ENCODE measurements around the gene NGEF. TPM values are rescaled to one million over a fixed set of nuclear protein-coding genes. Genes with fewer than 3 reads are reported as not detected.
A peak's percentile ranks its signal among the peaks of the same experiment; 100 is the strongest.

Gene NGEF
- total RNA-seq, 1 experiment from 2014 or later, result 1.9 TPM

DNA sequence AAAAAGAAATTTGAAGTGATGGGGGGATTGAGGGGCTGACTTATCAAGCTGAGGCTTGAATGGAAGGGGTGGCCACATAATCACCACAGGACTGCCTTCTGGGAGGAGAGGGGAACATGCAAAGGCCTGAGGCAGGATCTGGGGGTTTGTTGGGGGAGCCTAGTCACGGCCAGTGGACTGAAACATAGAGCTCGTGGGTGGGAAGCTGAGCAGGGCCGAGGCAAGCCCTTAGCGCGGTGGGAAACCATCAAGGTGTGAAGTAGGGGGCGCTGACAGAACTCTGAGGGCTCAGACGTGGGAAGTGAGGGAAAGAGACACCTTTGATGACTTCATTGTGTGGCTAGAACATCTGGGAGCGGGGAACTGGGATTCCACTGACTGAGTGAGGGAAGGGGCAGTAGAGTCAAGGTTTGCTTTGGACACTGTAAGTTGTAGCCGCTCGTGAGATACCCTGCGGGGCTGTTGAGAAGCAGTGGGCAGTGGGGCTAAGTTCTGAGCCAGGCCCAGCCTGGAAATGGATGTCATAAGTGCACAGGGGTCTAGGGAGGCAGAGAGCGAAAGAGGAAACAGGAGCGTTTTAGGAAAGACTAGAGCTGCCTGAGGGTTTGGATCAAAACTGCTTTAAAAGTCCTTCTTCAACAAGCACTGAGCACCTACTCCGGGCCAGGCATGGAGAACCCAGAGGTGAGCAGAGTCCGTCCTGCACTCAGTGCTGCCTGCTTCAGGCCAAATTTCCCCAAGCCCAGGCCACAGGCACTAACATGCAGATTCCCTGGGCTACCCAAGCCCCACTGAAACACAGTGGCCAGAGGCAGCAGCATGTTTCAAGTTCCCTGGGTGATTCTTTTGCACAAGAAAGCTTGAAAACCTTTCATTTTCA lies 143.7 kb downstream of the NGEF start:
- peak; percentile 43 for DNase-seq
- Histone ChIP-seq H3K79me2 (ENCODE audit: insufficient read depth, low read length) (no peaks in the 10 kb centered on the region), H3K4ac (ENCODE audit: low read depth, low read length) (no peak overlapping the region), H3K79me1 (ENCODE audit: insufficient read depth, low read depth, low read length, poor library complexity, severe bottlenecking) (no peaks in the 10 kb centered on the region), H2BK12ac (ENCODE audit: insufficient read length, low read depth, low read length) (no peak overlapping the region), H3K23me2 (ENCODE audit: insufficient read length, low read depth, low read length, poor library complexity, severe bottlenecking) (no peaks in the 10 kb centered on the region), H3K23ac (ENCODE audit: insufficient read length, low read depth, low read length) (no peak overlapping the region), H2BK120ac (ENCODE audit: low read depth, low read length, poor library complexity, severe bottlenecking) (no peak overlapping the region), H4K91ac (ENCODE audit: insufficient read length, low read depth, low read length) (no peak overlapping the region), H3K27me3 (ENCODE audit: insufficient read depth, low read length) (no peaks in the 10 kb centered on the region), H3K9me3 (ENCODE audit: control insufficient read depth, low read depth, low read length) (no peaks in the 10 kb centered on the region), H3K4me1 (ENCODE audit: insufficient read depth, low read length) (no peaks in the 10 kb centered on the region), H4K5ac (ENCODE audit: insufficient read length, low read depth, low read length) (no peak overlapping the region), H2BK15ac (ENCODE audit: low read depth, low read length) (no peak overlapping the region), H3K56ac (ENCODE audit: insufficient read length, low read depth, low read length) (no peak overlapping the region), H2BK20ac (ENCODE audit: low read depth, low read length, poor library complexity, severe bottlenecking) (no peak overlapping the region), H2BK5ac (ENCODE audit: insufficient read length, low read length) (no peak overlapping the region), H3K14ac (ENCODE audit: insufficient read depth, low read length) (no peak overlapping the region; the same call in 1 of the 2 replicates), H2AFZ (ENCODE audit: low read length) (no peak overlapping the region), H3T11ph (ENCODE audit: low read length) (no peak overlapping the region), H4K8ac (replicated peaks; ENCODE audit: insufficient read length, low read depth, low read length) (no peak overlapping the region), H3K4me2 (ENCODE audit: insufficient read depth, insufficient read length, low read length) (no peak overlapping the region), H2AK5ac (ENCODE audit: insufficient read length, low read length) (no peak overlapping the region), H3K27ac (ENCODE audit: insufficient read length, low read depth, low read length) (no peak overlapping the region), H3K18ac (ENCODE audit: insufficient read length, low read depth, low read length) (no peak overlapping the region), H3K9ac (ENCODE audit: extremely low read depth, insufficient read length, low read length) (no peak overlapping the region), H4K20me1 (ENCODE audit: control insufficient read depth, insufficient read depth, insufficient read length) (no peaks in the 10 kb centered on the region)
- Mint-ChIP-seq H3K9me3 (no peaks in the 10 kb centered on the region; a peak in 1 of 5 replicates), H3K27ac (peak overlapping the region in 2 of 3 experiments; percentile 3 to 81; a peak in 1 of 7 replicates), H3K36me3 (ENCODE audit: insufficient read depth in 1 of 3, low read depth in 3 of 3) (no peaks in the 10 kb centered on the region; a peak in 1 of 7 replicates), H3K4me3 (peak overlapping the region in 1 of 2 experiments; percentile 43; a peak in 1 of 5 replicates), H3K4me1 (peaks cover 0 to 8% of the 10 kb centered on the region in 2 experiments; a peak in 2 of 4 replicates), H3K27me3 (ENCODE audit: low read depth) (peaks cover 2% of the 10 kb centered on the region; the same call in 1 of the 2 replicates)
- WGBS (ENCODE audit: extremely low coverage, insufficient read length, low lambda C conversion rate), result no CpG with 5 or more reads among the region's 15 CpGs
- TF ChIP-seq, protein P1, sequence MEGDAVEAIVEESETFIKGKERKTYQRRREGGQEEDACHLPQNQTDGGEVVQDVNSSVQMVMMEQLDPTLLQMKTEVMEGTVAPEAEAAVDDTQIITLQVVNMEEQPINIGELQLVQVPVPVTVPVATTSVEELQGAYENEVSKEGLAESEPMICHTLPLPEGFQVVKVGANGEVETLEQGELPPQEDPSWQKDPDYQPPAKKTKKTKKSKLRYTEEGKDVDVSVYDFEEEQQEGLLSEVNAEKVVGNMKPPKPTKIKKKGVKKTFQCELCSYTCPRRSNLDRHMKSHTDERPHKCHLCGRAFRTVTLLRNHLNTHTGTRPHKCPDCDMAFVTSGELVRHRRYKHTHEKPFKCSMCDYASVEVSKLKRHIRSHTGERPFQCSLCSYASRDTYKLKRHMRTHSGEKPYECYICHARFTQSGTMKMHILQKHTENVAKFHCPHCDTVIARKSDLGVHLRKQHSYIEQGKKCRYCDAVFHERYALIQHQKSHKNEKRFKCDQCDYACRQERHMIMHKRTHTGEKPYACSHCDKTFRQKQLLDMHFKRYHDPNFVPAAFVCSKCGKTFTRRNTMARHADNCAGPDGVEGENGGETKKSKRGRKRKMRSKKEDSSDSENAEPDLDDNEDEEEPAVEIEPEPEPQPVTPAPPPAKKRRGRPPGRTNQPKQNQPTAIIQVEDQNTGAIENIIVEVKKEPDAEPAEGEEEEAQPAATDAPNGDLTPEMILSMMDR (conservative IDR thresholded peaks at IDR 0.05), result peak; percentile 31; the same call in 2 of the 3 replicates

Data from H9 (cell line).